NCI-H2196 (cell line): ENCODE measurements around the gene OPN4.
"Not testable (repeated sequence)": the region's sequence is repeated elsewhere in the genome, so short reads cannot be mapped to it uniquely, and the experiment has no call there.

Experiments used
- DNase-seq: peaks from one replicate; lab custom pipeline; 2025; ENCODE audit not compliant: unreplicated experiment; lab: John Stamatoyannopoulos, UW

OPN4 gene

DNA sequence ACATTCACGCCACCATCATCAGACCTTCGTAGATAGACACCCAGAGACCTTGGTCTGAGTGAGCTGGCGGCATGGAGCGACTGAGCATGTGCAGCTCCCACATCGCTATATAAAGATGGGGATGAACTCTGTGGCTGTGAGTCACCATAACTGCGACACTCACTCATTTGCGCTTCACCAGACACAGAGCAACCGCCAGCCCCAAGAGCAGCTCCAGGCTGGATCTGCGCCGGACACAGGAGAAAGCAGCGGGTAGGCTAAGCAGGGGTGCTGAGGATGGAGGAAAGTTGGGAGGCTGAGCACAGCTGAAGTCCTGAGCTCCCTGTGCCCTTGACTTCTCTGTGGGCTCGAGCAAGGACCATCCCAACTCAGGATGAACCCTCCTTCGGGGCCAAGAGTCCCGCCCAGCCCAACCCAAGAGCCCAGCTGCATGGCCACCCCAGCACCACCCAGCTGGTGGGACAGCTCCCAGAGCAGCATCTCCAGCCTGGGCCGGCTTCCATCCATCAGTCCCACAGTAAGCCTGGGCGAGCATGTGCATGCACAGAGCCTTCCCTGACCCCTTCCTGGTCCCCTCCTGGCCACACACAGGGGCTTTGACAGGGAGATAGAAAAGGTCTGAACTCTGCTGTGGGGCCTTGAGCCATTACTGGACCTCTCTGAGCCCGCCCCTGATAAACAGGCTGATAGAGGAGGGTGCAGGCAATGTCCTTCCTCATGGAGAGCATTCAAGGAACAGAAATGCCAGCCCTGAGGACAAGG, at the start of gene OPN4:
Gene OPN4, plus strand, starts transcription at position 137 of the 762 bp plus-strand sequence. Its CDS starts 237 bp downstream, at position 374.
- no peak for DNase-seq

DNA sequence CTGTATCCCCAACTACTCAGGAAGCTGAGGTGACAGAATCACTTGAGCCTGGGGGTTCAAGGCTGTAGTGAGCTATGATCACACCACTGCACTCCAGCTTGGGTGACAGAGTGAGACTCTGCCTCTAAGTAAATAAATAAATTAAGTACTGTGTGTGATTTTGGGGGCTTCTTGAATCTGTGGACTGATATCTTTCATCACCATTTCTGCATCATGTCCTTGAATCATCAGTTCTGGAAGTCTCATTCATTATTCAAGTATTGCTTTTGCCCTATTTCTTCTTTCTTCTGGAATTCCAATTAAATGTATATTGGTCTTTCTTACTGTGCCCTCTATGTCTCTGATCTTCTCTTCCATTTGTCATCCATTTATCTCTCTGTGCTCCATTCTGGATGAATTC, 46.7 kb upstream of the OPN4 start:
- no peak for DNase-seq

DNA sequence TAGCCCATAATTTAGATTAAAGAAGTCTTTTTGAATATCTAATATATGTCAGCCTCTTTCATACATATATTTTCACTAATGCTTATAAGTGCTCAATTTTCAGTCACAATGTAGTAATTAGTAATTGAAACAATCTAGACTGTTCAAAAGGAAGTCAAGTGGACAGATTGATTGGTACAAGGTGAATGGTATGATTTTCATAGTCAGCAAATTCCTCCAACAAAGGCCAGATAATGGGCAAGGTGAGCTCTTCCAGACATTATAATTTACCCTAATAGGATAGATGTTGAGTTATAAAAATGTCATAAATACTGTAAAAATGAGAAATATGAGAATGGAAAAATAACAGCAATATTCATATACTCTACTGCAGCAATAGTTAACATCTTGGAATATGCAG, 44.4 kb upstream of the OPN4 start:
- DNase-seq = no peak

DNA sequence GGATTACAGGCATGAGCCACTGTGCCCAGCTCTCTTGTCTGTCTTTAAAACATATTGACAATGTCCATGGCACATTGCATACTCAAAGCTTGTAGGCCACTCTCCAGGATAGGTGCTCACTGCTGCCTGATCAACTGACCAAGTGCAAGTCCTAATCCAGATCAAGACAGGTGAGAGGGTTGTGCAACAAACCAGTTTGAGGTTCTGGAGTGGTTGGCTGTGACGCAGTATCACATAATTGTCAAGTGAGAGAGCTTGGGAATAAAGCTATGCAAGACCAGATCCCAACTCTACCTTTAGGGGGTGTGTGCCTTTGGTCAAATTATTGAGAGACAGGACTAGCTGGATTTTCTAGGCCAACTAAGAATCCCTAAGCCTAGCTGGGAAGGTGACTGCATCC, 43.0 kb upstream of the OPN4 start:
- DNase-seq = no peak

DNA sequence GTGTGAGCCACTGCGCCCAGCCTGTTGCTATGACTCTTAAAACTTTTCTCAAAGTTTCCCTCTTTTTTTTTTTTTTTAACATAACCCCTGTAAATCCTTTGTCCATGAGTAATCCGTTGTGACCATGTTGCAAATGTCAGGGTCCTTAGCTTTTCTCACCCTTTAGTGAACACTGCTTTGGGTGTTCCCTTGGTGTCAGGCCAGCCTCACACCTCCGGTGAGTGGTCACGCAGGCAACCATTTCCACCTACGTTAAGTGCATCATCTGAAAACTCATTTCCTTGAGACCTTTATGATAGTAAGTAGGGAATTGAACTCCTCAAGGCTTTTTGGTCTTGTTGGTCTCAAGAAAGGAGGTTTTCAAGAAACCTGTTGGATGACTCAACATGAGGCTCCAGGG, 41.3 kb upstream of the OPN4 start:
- DNase-seq = no peak

DNA sequence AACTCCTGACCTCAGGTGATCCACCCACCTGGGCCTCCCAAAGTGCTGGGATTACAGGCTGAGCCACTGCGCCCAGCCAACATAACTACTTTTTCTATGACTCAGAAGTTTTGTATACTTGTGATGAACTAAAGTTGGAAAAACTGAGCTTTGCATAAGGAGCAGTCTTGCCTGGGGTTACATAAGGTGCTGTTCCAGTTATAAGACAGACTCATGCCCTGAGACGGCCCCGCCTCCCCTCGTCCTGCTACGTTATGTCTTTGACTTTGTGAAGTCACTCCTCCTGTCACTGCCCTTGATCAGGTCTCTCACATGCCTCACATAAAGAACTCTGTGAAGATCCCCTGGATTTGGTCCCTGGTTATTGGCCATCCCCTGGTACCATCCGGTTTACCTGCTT, 40.4 kb upstream of the OPN4 start:
- DNase-seq = no peak

GRCh38 chr10:86614853-86615252, 39.5 kb upstream of the OPN4 start:
- no peak for DNase-seq

GRCh38 chr10:86617278-86617677, 37.1 kb upstream of the OPN4 start:
- not testable (repeated sequence) for DNase-seq

- no peak for DNase-seq
These were observed 26.0 kb upstream of the OPN4 start for GRCh38 chr10:86628311-86628710.

DNA sequence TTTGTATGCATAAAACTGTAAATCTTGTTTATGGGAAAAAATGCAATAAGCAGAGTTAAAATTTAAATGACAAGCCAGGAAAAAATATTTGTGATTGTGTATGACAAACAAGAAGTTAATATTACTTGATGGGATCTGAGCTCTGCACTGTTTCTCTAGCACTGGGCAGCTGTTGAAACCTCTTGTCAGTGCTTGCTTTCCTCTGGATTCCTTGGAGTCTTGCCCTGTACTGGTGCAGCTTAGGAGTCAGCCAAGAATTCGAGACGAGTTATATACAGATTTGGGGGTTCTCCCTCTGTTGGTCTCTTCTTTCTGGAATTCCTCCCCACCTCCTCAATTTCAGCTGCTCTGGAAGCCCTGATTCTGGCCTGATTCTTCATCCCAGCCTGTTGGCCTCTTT, 24.3 kb upstream of the OPN4 start:
- DNase-seq = no peak

GRCh38 chr10:86632009-86632800, 22.1 kb upstream of the OPN4 start:
- no peak for DNase-seq

DNA sequence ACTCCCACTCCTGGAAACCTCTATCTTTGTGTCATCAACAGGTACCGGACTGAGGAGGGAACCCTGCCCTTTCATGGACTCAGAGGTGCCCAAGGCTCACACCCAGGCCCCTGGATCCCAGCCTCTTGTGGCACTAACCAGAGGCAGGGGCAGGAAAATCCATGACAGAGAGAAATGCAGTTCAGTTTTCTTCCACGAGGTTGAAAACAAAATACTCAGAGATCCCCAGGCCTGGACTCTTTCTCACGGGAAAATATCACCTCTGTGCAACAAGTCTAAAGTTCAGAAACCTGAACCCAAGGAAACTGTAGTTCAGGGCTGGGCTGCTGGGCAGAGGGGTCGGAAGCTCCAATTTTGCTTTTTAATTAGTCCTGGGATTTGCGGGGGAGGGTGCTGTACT, 21.4 kb upstream of the OPN4 start:
- no peak for DNase-seq

DNA sequence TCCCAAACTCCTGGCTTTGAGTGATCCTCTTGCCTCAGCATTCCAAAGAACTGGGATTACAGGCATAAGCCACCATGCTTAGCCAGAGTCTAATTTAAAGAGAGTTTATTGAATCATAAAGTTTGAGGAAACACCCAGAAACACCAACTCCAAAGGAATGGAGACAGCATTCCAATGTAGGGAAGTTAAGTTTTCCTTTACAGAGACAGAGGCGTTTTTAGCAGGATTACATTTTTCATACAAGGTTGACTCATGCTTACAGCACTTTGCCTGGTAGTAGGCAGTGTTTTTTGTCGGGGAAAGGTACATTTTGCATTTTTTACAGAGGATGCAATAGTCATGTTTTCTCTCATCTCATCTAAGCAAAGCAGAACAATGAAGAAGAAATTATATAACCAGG, 18.9 kb upstream of the OPN4 start:
- no peak for DNase-seq

GRCh38 chr10:86636311-86636710, 18.0 kb upstream of the OPN4 start:
- no peak for DNase-seq

DNA sequence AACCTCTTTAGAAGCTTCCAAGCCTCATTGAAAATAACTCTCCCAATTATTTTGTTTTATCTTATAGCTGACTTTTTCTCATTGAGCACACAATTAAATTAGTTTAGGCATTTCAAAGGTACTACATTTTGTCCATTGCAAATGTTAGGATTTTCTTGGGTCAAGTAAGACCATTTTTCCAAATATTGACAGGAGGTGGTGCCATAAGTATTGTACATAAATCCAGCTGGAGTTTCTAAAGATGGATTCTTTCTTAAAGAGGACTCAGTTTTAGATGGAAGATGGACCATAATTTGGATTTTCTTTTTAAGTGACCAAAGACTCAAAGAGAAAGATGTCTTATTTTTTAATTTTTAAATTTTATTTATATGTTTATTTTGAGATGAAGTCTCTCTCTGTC, 12.3 kb upstream of the OPN4 start:
- no peak for DNase-seq

DNA sequence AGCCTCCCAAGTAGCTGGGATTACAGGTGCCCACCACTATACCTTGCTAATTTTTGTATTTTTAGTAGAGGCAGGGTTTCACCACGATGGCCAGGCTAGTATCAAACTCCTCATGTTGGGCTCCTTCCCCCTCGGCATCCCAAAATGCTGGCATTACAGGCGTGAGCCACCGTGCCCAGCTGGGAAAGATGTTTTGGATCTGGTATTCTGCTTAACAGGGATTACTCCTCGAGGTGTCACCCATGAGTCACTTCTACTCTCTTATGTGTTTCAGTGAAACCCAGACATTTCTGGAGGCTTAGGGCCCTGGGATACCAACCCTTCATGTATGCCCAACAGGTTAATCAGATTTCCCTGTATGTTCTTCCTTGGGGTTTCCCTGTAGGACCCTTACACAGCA, 11.8 kb upstream of the OPN4 start:
- no peak for DNase-seq

DNA sequence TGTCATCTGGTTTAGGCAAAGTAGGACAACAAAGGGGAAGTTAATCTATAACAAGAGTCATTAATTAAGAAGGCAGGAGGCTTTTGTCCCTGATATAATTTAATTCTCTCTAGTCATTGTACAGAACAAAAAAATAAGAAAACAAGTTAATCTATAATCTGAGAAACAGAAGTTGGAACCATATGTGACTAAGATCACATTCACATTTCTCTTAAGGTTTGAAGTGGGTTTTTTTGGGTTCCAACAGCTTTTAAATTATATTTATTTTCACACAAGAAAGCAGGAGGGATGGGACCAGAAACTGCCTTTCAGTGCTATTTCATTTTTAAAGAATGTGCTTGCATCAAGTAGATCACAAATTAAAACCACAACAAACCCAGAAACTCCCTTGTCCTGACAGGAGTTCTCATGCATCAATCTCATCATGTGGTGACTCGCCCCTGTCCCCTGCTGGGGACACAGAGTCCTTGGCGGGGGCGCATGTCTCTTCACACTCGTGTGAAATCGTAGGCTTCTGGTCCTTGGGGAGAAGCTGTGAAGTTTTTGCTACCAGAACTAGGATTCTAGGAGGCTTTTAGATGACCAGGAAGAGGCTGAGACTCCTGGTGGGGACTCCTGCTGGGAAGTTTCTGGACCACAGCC, 10.1 kb upstream of the OPN4 start:
- no peak for DNase-seq

DNA sequence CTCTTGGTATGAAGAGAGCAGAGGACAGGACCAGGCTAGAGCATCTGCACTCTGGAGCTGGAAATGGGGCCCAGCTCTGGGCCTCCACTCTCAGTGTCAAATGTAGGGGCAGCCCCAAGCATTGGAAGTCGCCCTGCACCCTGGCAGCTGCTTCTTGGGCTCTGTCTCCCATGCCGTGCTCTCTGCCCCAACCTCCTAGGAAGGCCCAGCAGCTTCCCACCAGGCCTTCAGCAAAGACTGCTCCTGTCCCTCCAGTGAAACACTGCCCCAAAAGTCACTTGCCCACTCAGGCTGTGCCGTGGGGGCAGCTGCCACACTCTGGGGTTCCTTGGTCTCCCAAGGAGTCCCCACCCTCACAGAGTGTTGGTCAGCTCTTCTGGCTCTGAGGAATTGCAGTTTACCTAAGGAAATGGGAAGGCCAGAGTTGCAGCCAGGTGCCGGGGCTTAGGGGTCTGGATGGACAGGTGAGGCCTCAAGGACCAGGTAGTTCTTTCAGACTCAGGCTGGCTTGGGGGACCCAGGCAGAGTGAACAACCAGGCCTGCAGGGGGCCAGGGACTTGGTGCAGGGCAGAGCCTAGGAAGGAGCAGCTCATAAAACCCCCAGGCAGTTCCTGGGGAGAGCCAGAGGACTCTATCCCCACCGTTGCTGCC, 9.4 kb upstream of the OPN4 start:
- DNase-seq = no peak

DNA sequence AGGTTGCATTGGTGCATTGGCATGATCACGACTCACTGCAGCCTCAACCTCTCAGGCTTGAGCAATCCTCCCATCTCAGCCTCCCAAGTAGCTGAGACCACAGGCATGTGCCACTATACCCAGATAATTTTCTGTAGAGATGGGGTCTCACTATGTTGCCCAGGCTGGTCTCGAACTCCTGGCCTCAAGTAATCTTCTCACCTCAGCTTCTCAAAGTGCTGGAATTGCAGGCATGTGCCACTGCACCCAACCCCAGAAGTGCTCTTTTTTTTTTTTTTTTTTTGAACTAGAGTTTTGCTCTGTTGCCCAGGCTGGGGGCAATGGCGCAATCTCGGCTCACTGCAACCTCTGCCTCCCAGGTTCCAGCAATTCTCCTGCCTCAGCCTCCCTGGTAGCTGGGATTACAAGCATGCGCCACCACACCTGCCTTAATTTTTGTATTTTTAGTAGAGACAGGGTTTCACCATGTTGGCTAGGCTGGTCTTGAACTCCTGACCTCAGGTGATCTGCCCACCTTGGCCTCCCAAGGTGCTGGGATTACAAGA, 8.7 kb upstream of the OPN4 start:
- not testable (repeated sequence) for DNase-seq

- DNase-seq = no peak
These were observed 7.8 kb upstream of the OPN4 start for GRCh38 chr10:86646532-86646931.

DNA sequence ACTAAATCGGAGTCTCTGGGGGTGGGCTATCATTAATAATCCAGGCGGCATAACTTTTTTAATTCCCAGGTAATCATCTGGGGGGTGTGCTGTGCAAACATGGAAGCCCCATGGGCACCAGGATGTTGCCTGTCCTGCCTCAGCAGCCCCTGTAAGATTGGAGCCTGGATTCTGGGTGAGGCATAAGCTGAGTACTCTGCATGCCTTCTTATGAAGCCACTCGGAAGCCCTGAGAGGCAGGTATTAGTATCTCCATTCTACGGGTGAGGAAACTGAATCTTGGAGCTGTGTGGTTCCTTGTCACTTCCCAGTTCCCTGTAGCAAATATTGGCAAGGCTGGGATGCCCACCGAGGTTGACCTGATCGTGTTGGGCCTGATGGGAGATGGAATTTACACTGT, 7.4 kb upstream of the OPN4 start:
- no peak for DNase-seq
